A549 (cell line): ENCODE data around the gene MAPT. TPM values are rescaled to one million over a fixed set of nuclear protein-coding genes. Genes with fewer than 3 reads are reported as not detected.

Source experiments
- ATAC-seq, 2 experiments: fragments of 200-7000 bp in 1 of 2; fragments of >200 bp in 1 of 2; cut with Nextera tagmentation in 1 of 2; cut with Tn5 transposase in 1 of 2; 3 replicates each; pipeline versions ENCODE4 v1.8.0 to v1.9.1; 2018 to 2020; ENCODE audit warnings: mild to moderate bottlenecking in 1 of 2, moderate library complexity in 1 of 2
- CTCF ChIA-PET: fragments of 300-600 bp; sonication (Branson Sonifier 250); formaldehyde crosslinking; extraction: SDS; loops from one replicate; lab custom pipeline; 2021; ENCODE audit warnings: antibody characterized with exemption, inconsistent platforms; lab: Yijun Ruan, JAX
- POLR2A ChIA-PET: fragments of 350-600 bp; formaldehyde crosslinking; extraction: SDS; loops from one replicate; lab custom pipeline; 2021; ENCODE audit warnings: antibody characterized with exemption, inconsistent platforms; lab: Yijun Ruan, JAX
- DNase-seq, 2 experiments: peaks; one replicate each; pipeline versions ENCODE4 v3.0.0 to v3.0.0-alpha.2; 2011 to 2016; ENCODE audit warnings: low read depth in 1 of 2, low spot score in 1 of 2
- FAIRE-seq: peaks from 2 replicates; lab custom pipeline; 2011; peaks lifted over from hg19 to GRCh38; lab: Jason Lieb, UNC
- H3K27ac ChIP-seq, 2 experiments: fragments of >200 bp; sonication (Bioruptor Twin); formaldehyde crosslinking; 3 replicates each; pipeline ENCODE4 v1.5.1; 2016 to 2017
- H3K4me1 ChIP-seq: fragments of >200 bp; sonication (Bioruptor Twin); formaldehyde crosslinking; 3 replicates; pipeline ENCODE4 v1.6.1; 2016
- H3K4me2 ChIP-seq: fragments of >200 bp; sonication (Bioruptor Twin); formaldehyde crosslinking; 3 replicates; pipeline ENCODE4 v1.6.1; 2016
- H3K4me3 ChIP-seq: fragments of >200 bp; sonication (Bioruptor Twin); formaldehyde crosslinking; 3 replicates; pipeline ENCODE4 v1.5.1; 2016
- H3K9me3 ChIP-seq: fragments of >200 bp; sonication (Bioruptor Twin); formaldehyde crosslinking; 3 replicates; pipeline ENCODE4 v1.6.1; 2016
- CBX2 ChIP-seq: fragments of 200-600 bp; sonication (generic); IDR thresholded peaks from 2 replicates; pipeline ENCODE4 v1.6.1; 2016; ENCODE audit warnings: low read depth, mild to moderate bottlenecking, borderline replicate concordance
- CBX8 ChIP-seq: fragments of 200-600 bp; sonication (generic); IDR thresholded peaks from 2 replicates; pipeline ENCODE4 v1.6.1; 2016
- CHD4 ChIP-seq: fragments of 200-600 bp; sonication (generic); IDR thresholded peaks from 2 replicates; pipeline ENCODE4 v1.6.1; 2016; ENCODE audit warnings: antibody characterized with exemption, mild to moderate bottlenecking, borderline replicate concordance
- EP300 ChIP-seq, 2 experiments: fragments of >200 bp; sonication (Bioruptor Twin); formaldehyde crosslinking; IDR thresholded peaks; 2 replicates in 1 of 2; 3 replicates in 1 of 2; pipeline ENCODE4 v1.6.1; 2016 to 2017
- FOXS1 ChIP-seq: fragments of 250-450 bp; sonication (Bioruptor Pico); IDR thresholded peaks from 2 replicates; pipeline ENCODE4 v1.5.0; 2020; ENCODE audit warnings: mild to moderate bottlenecking, moderate library complexity
- HOXB5 ChIP-seq: fragments of 250-450 bp; sonication (Bioruptor Pico); IDR thresholded peaks from 2 replicates; pipeline ENCODE4 v1.5.0; 2020; ENCODE audit warnings: mild to moderate bottlenecking, moderate library complexity
- JUN ChIP-seq, 2 experiments: fragments of >200 bp; sonication (Bioruptor Twin); formaldehyde crosslinking; IDR thresholded peaks; 2 replicates in 1 of 2; 3 replicates in 1 of 2; pipeline ENCODE4 v1.6.1; 2016 to 2017
- JUNB ChIP-seq: fragments of >200 bp; sonication (Bioruptor Twin); formaldehyde crosslinking; IDR thresholded peaks from 2 replicates; pipeline ENCODE4 v1.6.1; 2016
- KDM5A ChIP-seq: fragments of 200-600 bp; sonication (generic); IDR thresholded peaks from 2 replicates; pipeline ENCODE4 v1.6.1; 2016; ENCODE audit warnings: antibody characterized with exemption, mild to moderate bottlenecking
- MAZ ChIP-seq: fragments of 150-350 bp; IDR thresholded peaks from 2 replicates; pipeline ENCODE4 v1.6.1; 2014; ENCODE audit warnings: antibody characterized with exemption, low read depth, low read length, borderline replicate concordance
- NR3C1 ChIP-seq: fragments of >200 bp; sonication (Bioruptor Twin); formaldehyde crosslinking; IDR thresholded peaks from 3 replicates; pipeline ENCODE4 v1.6.1; 2017
- RAD21 ChIP-seq, 2 experiments: fragments of >200 bp in 1 of 2; sonication (Bioruptor Twin) in 1 of 2; formaldehyde crosslinking in 1 of 2; IDR thresholded peaks in 1 of 2; conservative IDR thresholded peaks in 1 of 2; 2 replicates in 1 of 2; 3 replicates in 1 of 2; pipeline ENCODE4 v1.6.1; 2012 to 2018; ENCODE audit warnings: inconsistent platforms in 1 of 2
- RCOR1 ChIP-seq: fragments of 150-350 bp; IDR thresholded peaks from 2 replicates; pipeline ENCODE4 v1.6.1; 2014; ENCODE audit warnings: antibody characterized with exemption, low read length, low read depth
- RNF2 ChIP-seq: fragments of 200-600 bp; sonication (generic); IDR thresholded peaks from 2 replicates; pipeline ENCODE4 v1.6.1; 2016; ENCODE audit warnings: low read depth, mild to moderate bottlenecking, antibody characterized with exemption, moderate library complexity, borderline replicate concordance
- SMC3 ChIP-seq: fragments of >200 bp; sonication (Bioruptor Twin); formaldehyde crosslinking; IDR thresholded peaks from 3 replicates; pipeline ENCODE4 v1.6.1; 2018; ENCODE audit warnings: inconsistent platforms
- SREBF2 ChIP-seq: fragments of 450-650 bp; IDR thresholded peaks from 2 replicates; pipeline ENCODE4 v1.6.1; 2014; ENCODE audit warnings: mild to moderate bottlenecking, moderate library complexity
- TP53 ChIP-seq: fragments of 250-450 bp; sonication (Bioruptor Pico); IDR thresholded peaks from 2 replicates; pipeline ENCODE4 v1.5.0; 2021; ENCODE audit warnings: mild to moderate bottlenecking, moderate library complexity
- ZC3H11A ChIP-seq: fragments of 450-650 bp; IDR thresholded peaks from 2 replicates; pipeline ENCODE4 v1.6.1; 2014; ENCODE audit warnings: antibody characterized with exemption, mild to moderate bottlenecking
- whole genome bisulfite sequencing: methylation state at CpG from one replicate; pipeline ENCODE4 v1.1.6; 2017; ENCODE audit errors: missing lambda C conversion rate; 5-methylcytosine and 5-hydroxymethylcytosine counted together
- polyA plus RNA-seq, 4 experiments: library from polyadenylated mRNA; depleted of rRNA in 3 of 4; stranded (reverse); fragments of >200 nt; fragmentation: RNase III in 1 of 4; extraction: RNeasy Plus Mini Kit Qiagen cat#74134 plus additional on column Dnase treatment in 1 of 4; gene quantifications; 2 replicates in 3 of 4; 3 replicates in 1 of 4; pipeline ENCODE4 v1.2.3, GENCODE V29; 2011 to 2017
- TF ChIP-seq, protein P1 (sequence below): fragments of >200 bp; sonication (Bioruptor Twin); formaldehyde crosslinking; IDR thresholded peaks from 3 replicates; pipeline ENCODE4 v1.5.1; 2016
- TF ChIP-seq, protein P2 (sequence below): fragments of 450-650 bp; IDR thresholded peaks from 2 replicates; pipeline ENCODE4 v1.6.1; 2014; ENCODE audit warnings: antibody characterized with exemption
- TF ChIP-seq, protein P3 (sequence below): fragments of 200-600 bp; sonication (generic); IDR thresholded peaks from 2 replicates; pipeline ENCODE4 v1.6.1; 2016; ENCODE audit warnings: antibody characterized with exemption, mild to moderate bottlenecking, moderate library complexity

Gene MAPT
- polyA plus RNA-seq, 2 of the 4 experiments (the other 2 are of a cell fraction), result 1.2 to 1.6 TPM

DNA sequence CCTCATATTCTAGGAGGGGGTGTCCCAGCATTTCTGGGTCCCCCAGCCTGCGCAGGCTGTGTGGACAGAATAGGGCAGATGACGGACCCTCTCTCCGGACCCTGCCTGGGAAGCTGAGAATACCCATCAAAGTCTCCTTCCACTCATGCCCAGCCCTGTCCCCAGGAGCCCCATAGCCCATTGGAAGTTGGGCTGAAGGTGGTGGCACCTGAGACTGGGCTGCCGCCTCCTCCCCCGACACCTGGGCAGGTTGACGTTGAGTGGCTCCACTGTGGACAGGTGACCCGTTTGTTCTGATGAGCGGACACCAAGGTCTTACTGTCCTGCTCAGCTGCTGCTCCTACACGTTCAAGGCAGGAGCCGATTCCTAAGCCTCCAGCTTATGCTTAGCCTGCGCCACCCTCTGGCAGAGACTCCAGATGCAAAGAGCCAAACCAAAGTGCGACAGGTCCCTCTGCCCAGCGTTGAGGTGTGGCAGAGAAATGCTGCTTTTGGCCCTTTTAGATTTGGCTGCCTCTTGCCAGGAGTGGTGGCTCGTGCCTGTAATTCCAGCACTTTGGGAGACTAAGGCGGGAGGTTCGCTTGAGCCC lies 116.3 kb downstream of the MAPT start:
- peak; percentile 86 to 92 for ATAC-seq
- H3K4me1 ChIP-seq, result peaks cover 8% of the 10 kb centered on the region; the same call in 2 of the 3 replicates
- peak overlapping the region; percentile 98 for H3K4me2 ChIP-seq
- H3K4me3 ChIP-seq, result peak overlapping the region; percentile 39
- H3K9me3 ChIP-seq, result no peaks in the 10 kb centered on the region
- TF ChIP-seq, protein P1, sequence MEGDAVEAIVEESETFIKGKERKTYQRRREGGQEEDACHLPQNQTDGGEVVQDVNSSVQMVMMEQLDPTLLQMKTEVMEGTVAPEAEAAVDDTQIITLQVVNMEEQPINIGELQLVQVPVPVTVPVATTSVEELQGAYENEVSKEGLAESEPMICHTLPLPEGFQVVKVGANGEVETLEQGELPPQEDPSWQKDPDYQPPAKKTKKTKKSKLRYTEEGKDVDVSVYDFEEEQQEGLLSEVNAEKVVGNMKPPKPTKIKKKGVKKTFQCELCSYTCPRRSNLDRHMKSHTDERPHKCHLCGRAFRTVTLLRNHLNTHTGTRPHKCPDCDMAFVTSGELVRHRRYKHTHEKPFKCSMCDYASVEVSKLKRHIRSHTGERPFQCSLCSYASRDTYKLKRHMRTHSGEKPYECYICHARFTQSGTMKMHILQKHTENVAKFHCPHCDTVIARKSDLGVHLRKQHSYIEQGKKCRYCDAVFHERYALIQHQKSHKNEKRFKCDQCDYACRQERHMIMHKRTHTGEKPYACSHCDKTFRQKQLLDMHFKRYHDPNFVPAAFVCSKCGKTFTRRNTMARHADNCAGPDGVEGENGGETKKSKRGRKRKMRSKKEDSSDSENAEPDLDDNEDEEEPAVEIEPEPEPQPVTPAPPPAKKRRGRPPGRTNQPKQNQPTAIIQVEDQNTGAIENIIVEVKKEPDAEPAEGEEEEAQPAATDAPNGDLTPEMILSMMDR, result peak; percentile 53
- TF ChIP-seq SMC3 (peak; percentile 55), HOXB5 (CRISPR knock-in tag) (no peak), RAD21 (conservative IDR thresholded peaks at IDR 0.05 in 1 of 2, IDR thresholded peaks at IDR 0.05 in 1 of 2) (peak; percentile 39 to 60; a peak in 4 of 5 replicates)
- TF ChIP-seq, all 56 proteins: peak for 3
- ChIA-PET POLR2A (no interaction called here), CTCF (interaction anchor here (0.6 to 13.0 kb wide), 27 partner anchors 9 to 370 kb away, joined by 3 to 127 read pairs (median 5); partner anchors contain the start of gene KANSL1)
- FAIRE-seq, result peak; percentile 89
- WGBS, result 20% methylated on average over 14 of the region's 16 CpGs
- peak overlapping the region in 1 of 2 experiments; percentile 27; a peak in 2 of 6 replicates for H3K27ac ChIP-seq
- DNase-seq, result peak; percentile 72 to 78

DNA sequence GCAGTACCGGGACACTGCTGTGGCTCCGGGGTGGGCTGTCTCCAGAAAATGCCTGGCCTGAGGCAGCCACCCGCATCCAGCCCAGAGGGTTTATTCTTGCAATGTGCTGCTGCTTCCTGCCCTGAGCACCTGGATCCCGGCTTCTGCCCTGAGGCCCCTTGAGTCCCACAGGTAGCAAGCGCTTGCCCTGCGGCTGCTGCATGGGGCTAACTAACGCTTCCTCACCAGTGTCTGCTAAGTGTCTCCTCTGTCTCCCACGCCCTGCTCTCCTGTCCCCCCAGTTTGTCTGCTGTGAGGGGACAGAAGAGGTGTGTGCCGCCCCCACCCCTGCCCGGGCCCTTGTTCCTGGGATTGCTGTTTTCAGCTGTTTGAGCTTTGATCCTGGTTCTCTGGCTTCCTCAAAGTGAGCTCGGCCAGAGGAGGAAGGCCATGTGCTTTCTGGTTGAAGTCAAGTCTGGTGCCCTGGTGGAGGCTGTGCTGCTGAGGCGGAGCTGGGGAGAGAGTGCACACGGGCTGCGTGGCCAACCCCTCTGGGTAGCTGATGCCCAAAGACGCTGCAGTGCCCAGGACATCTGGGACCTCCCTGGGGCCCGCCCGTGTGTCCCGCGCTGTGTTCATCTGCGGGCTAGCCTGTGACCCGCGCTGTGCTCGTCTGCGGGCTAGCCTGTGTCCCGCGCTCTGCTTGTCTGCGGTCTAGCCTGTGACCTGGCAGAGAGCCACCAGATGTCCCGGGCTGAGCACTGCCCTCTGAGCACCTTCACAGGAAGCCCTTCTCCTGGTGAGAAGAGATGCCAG lies 117.6 kb downstream of the MAPT start:
- ChIA-PET CTCF (interaction anchor here (0.7 to 13.0 kb wide), 17 partner anchors 9 to 256 kb away, joined by 3 to 127 read pairs (median 6); partner anchors contain the start of gene KANSL1), POLR2A (no interaction called here)
- no peak for DNase-seq
- FAIRE-seq, result no peak
- no peak overlapping the region for H3K4me3 ChIP-seq
- no peak overlapping the region for H3K4me2 ChIP-seq
- 83% methylated on average over 27 of the region's 28 CpGs for WGBS
- H3K27ac ChIP-seq, result no peak overlapping the region
- no peaks in the 10 kb centered on the region for H3K9me3 ChIP-seq
- H3K4me1 ChIP-seq, result peaks cover 8% of the 10 kb centered on the region; the same call in 2 of the 3 replicates
- TF ChIP-seq CBX2 (no peak), MAZ (no peak), JUNB (no peak), CBX8 (no peak), RCOR1 (no peak), SMC3 (no peak), EP300 (IDR thresholded peaks at IDR 0.05) (no peak), ZC3H11A (no peak), TP53 (CRISPR knock-in tag) (no peak), KDM5A (no peak), FOXS1 (CRISPR knock-in tag) (no peak), NR3C1 (no peak), SREBF2 (no peak), RNF2 (no peak), RAD21 (conservative IDR thresholded peaks at IDR 0.05 in 1 of 2, IDR thresholded peaks at IDR 0.05 in 1 of 2) (no peak), JUN (IDR thresholded peaks at IDR 0.05) (no peak), CHD4 (no peak)
- TF ChIP-seq, protein P2, sequence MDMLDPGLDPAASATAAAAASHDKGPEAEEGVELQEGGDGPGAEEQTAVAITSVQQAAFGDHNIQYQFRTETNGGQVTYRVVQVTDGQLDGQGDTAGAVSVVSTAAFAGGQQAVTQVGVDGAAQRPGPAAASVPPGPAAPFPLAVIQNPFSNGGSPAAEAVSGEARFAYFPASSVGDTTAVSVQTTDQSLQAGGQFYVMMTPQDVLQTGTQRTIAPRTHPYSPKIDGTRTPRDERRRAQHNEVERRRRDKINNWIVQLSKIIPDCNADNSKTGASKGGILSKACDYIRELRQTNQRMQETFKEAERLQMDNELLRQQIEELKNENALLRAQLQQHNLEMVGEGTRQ, result no peak
- TF ChIP-seq, protein P3, sequence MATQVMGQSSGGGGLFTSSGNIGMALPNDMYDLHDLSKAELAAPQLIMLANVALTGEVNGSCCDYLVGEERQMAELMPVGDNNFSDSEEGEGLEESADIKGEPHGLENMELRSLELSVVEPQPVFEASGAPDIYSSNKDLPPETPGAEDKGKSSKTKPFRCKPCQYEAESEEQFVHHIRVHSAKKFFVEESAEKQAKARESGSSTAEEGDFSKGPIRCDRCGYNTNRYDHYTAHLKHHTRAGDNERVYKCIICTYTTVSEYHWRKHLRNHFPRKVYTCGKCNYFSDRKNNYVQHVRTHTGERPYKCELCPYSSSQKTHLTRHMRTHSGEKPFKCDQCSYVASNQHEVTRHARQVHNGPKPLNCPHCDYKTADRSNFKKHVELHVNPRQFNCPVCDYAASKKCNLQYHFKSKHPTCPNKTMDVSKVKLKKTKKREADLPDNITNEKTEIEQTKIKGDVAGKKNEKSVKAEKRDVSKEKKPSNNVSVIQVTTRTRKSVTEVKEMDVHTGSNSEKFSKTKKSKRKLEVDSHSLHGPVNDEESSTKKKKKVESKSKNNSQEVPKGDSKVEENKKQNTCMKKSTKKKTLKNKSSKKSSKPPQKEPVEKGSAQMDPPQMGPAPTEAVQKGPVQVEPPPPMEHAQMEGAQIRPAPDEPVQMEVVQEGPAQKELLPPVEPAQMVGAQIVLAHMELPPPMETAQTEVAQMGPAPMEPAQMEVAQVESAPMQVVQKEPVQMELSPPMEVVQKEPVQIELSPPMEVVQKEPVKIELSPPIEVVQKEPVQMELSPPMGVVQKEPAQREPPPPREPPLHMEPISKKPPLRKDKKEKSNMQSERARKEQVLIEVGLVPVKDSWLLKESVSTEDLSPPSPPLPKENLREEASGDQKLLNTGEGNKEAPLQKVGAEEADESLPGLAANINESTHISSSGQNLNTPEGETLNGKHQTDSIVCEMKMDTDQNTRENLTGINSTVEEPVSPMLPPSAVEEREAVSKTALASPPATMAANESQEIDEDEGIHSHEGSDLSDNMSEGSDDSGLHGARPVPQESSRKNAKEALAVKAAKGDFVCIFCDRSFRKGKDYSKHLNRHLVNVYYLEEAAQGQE, result no peak
- TF ChIP-seq, all 56 proteins: peak for 0
- no peak for ATAC-seq
